Neuronal stem cell (in vitro differentiated cells): ENCODE data around the gene PPP3CA.

ENCODE experiments used
- DNase-seq: peaks from one replicate; pipeline ENCODE4 v3.0.0-alpha.2; 2013; ENCODE audit warnings: low spot score
- H2AFZ ChIP-seq: one replicate; pipeline ENCODE4 v1.6.1; 2013; ENCODE audit warnings: mild to moderate bottlenecking, low read length, inconsistent platforms
- H2AK5ac ChIP-seq: 2 replicates; pipeline ENCODE4 v1.6.1; 2013; ENCODE audit warnings: low read depth, mild to moderate bottlenecking, inconsistent platforms, low read length, moderate library complexity, mixed read lengths
- H2BK120ac ChIP-seq: 2 replicates; pipeline ENCODE4 v1.6.1; 2013; ENCODE audit warnings: low read depth, mild to moderate bottlenecking, inconsistent platforms, low read length, moderate library complexity, mixed read lengths
- H2BK12ac ChIP-seq: one replicate; pipeline ENCODE4 v1.6.1; 2013; ENCODE audit warnings: low read length, inconsistent platforms
- H2BK15ac ChIP-seq: 2 replicates; pipeline ENCODE4 v1.6.1; 2013; ENCODE audit warnings: mild to moderate bottlenecking, low read length, inconsistent platforms, mixed read lengths
- H2BK5ac ChIP-seq: one replicate; pipeline ENCODE4 v1.6.1; 2013; ENCODE audit warnings: inconsistent platforms, mild to moderate bottlenecking, low read length, moderate library complexity
- H3K14ac ChIP-seq: one replicate; pipeline ENCODE4 v1.6.1; 2013; ENCODE audit warnings: low read length, inconsistent platforms
- H3K18ac ChIP-seq: 2 replicates; pipeline ENCODE4 v1.6.1; 2013; ENCODE audit warnings: low read length, inconsistent platforms
- H3K23ac ChIP-seq: 2 replicates; pipeline ENCODE4 v1.6.1; 2013; ENCODE audit warnings: low read depth, mild to moderate bottlenecking, mixed read lengths, low read length, inconsistent platforms; ENCODE audit not compliant: poor library complexity
- H3K27ac ChIP-seq: replicated peaks from 3 replicates; pipeline ENCODE4 v1.5.1; 2013; ENCODE audit warnings: low read length, inconsistent platforms
- H3K27me3 ChIP-seq, 3 experiments: 2 replicates each; pipeline ENCODE4 v1.6.1; 2013; ENCODE audit warnings: low read length in 3 of 3, mild to moderate bottlenecking in 2 of 3, inconsistent platforms in 1 of 3, low read depth in 1 of 3, mixed read lengths in 1 of 3, moderate library complexity in 1 of 3; ENCODE audit not compliant: control insufficient read depth in 3 of 3, insufficient read depth in 3 of 3
- H3K36me3 ChIP-seq, 2 donors: replicated peaks in 1 of 2; 2 replicates each; pipeline ENCODE4 v1.6.1; 2013; ENCODE audit warnings: low read length in 2 of 2; ENCODE audit not compliant: control insufficient read depth in 2 of 2, insufficient read depth in 2 of 2
- H3K4ac ChIP-seq: 2 replicates; pipeline ENCODE4 v1.6.1; 2013; ENCODE audit warnings: inconsistent platforms, mild to moderate bottlenecking, low read length, moderate library complexity
- H3K4me1 ChIP-seq, 2 donors: 1 replicate in 1 of 2; 2 replicates in 1 of 2; pipeline ENCODE4 v1.6.1; 2013; ENCODE audit warnings: low read length in 2 of 2, low read depth in 1 of 2; ENCODE audit not compliant: control insufficient read depth in 2 of 2, insufficient read depth in 1 of 2
- H3K4me2 ChIP-seq: one replicate; pipeline ENCODE4 v1.6.1; 2013; ENCODE audit warnings: mild to moderate bottlenecking, low read length, inconsistent platforms; ENCODE audit not compliant: insufficient read depth, poor library complexity, severe bottlenecking
- H3K4me3 ChIP-seq, 2 donors: 2 replicates each; pipeline ENCODE4 v1.5.1; 2013; ENCODE audit warnings: low read length in 2 of 2, mild to moderate bottlenecking in 2 of 2, inconsistent platforms in 1 of 2, moderate library complexity in 1 of 2
- H3K79me1 ChIP-seq: one replicate; pipeline ENCODE4 v1.6.1; 2013; ENCODE audit warnings: low read depth, mild to moderate bottlenecking, inconsistent platforms, low read length, moderate library complexity
- H3K9ac ChIP-seq: one replicate; pipeline ENCODE4 v1.6.1; 2013; ENCODE audit warnings: mild to moderate bottlenecking, low read depth, low read length, inconsistent platforms; ENCODE audit not compliant: poor library complexity
- H3K9me3 ChIP-seq, 2 donors: replicated peaks in 1 of 2; 2 replicates each; pipeline versions ENCODE3 to v1.6.1; 2013; ENCODE audit warnings: low read length in 2 of 2, mild to moderate bottlenecking in 2 of 2, inconsistent platforms in 1 of 2, low read depth in 1 of 2, mixed read lengths in 1 of 2, moderate library complexity in 1 of 2; ENCODE audit not compliant: control insufficient read depth in 2 of 2, insufficient read depth in 1 of 2
- H4K8ac ChIP-seq: one replicate; pipeline ENCODE4 v1.6.1; 2013; ENCODE audit warnings: low read depth, mild to moderate bottlenecking, inconsistent platforms, low read length, moderate library complexity
- H4K91ac ChIP-seq: one replicate; pipeline ENCODE4 v1.6.1; 2013; ENCODE audit warnings: low read length, low read depth, mild to moderate bottlenecking, inconsistent platforms; ENCODE audit not compliant: poor library complexity
- WGBS, 2 donors: extraction: QIAGEN DNeasy Blood & Tissue Kit; methylation state at CpG; one replicate each; pipeline ENCODE4 v1.1.7; 2013; ENCODE audit warnings: missing lambda C conversion rate in 2 of 2, mixed read lengths in 1 of 2; ENCODE audit not compliant: insufficient read length in 2 of 2, insufficient replicate concordance in 1 of 2; ENCODE audit errors: extremely low coverage in 2 of 2; 5-methylcytosine and 5-hydroxymethylcytosine counted together

Gene PPP3CA

GRCh38 chr4:101163936-101164335, 183.4 kb downstream of the PPP3CA start:
- H3K23ac ChIP-seq: no peak overlapping the region
- H2BK15ac ChIP-seq: no peak overlapping the region
- H2AFZ ChIP-seq: no peak overlapping the region
- no peak overlapping the region for H3K4ac ChIP-seq
- H3K4me1 ChIP-seq: peaks cover 0 to 4% of the 10 kb centered on the region in 2 donors
- no peaks in the 10 kb centered on the region for H3K27me3 ChIP-seq
- no peaks in the 10 kb centered on the region for H3K9me3 ChIP-seq
- H3K4me3 ChIP-seq: no peak overlapping the region
- no peak overlapping the region for H3K18ac ChIP-seq
- no peaks in the 10 kb centered on the region for H3K79me1 ChIP-seq
- no peak overlapping the region for H3K14ac ChIP-seq
- WGBS, 2 donors: no CpG with 5 or more reads among the region's 1 CpG
- DNase-seq: no peak
- no peak overlapping the region for H2BK12ac ChIP-seq
- no peak overlapping the region for H2BK120ac ChIP-seq
- no peak overlapping the region for H2AK5ac ChIP-seq
- H3K27ac ChIP-seq: no peak overlapping the region
- H3K36me3 ChIP-seq: no peaks in the 10 kb centered on the region
- no peak overlapping the region for H4K91ac ChIP-seq
- no peak overlapping the region for H4K8ac ChIP-seq
- no peak overlapping the region for H2BK5ac ChIP-seq
- no peak overlapping the region for H3K9ac ChIP-seq
- H3K4me2 ChIP-seq: no peak overlapping the region

- DNase-seq: no peak
- no CpG with 5 or more reads among the region's 1 CpG for WGBS, 2 donors
- Histone ChIP-seq H3K14ac (no peak overlapping the region), H2BK15ac (no peak overlapping the region), H3K18ac (no peak overlapping the region), H3K9me3 (no peaks in the 10 kb centered on the region), H4K8ac (no peak overlapping the region), H2BK120ac (no peak overlapping the region), H4K91ac (no peak overlapping the region), H2BK5ac (no peak overlapping the region), H3K27me3 (no peaks in the 10 kb centered on the region), H3K4me3 (no peak overlapping the region), H3K27ac (no peak overlapping the region), H3K36me3 (no peaks in the 10 kb centered on the region), H3K23ac (no peak overlapping the region), H3K4me1 (peaks cover 2 to 8% of the 10 kb centered on the region in 2 donors), H2AK5ac (no peak overlapping the region), H2AFZ (no peak overlapping the region), H3K9ac (no peak overlapping the region), H2BK12ac (no peak overlapping the region), H3K4me2 (no peak overlapping the region), H3K4ac (no peak overlapping the region), H3K79me1 (no peaks in the 10 kb centered on the region)
Observed at GRCh38 chr4:101162990-101163380, 184.3 kb downstream of the PPP3CA start.

DNA sequence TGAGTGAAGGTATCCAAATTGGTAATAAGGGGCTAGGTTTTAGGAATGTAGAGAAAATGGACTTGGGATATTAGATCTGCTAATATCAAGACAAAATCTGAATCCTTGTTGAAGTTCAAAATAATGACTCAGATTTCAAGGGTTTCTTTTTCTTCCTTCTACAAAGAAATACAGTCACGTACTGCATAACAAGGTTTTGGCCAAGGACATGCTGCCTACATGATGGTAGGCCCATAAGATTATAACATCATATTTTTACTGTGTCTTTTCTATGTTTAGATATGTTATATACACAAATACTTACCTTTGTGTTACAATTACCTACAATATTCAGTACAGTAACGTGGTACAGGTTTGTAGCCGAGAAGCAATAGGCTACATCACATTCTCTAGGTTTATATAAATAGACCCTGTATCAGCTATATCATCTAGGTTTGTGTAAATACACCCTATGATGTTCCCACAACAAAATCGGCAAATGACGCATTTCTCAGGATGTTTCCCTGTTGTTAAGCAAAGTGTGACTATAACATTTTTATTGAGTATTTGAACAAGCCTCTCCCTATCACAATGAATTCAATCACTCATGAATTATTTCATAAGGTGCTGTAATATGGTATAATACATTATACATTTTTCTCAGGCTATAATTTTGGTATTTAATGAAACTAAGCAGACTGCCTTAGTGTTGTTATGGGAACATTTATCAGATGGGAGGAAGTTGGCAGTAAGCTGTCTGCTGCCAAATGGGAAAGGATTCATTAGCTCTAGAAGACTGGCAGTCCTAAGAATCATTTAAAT, 186.3 kb downstream of the PPP3CA start:
- Histone ChIP-seq H3K4me2 (no peak overlapping the region), H4K8ac (no peak overlapping the region), H3K4me1 (peaks cover 4 to 9% of the 10 kb centered on the region in 2 donors), H3K4ac (no peak overlapping the region), H4K91ac (no peak overlapping the region), H3K23ac (no peak overlapping the region), H3K27me3 (no peaks in the 10 kb centered on the region), H2BK5ac (no peak overlapping the region), H3K4me3 (no peak overlapping the region), H3K9me3 (no peaks in the 10 kb centered on the region), H2AFZ (no peak overlapping the region), H3K27ac (no peak overlapping the region), H2AK5ac (no peak overlapping the region), H3K36me3 (no peaks in the 10 kb centered on the region), H2BK12ac (no peak overlapping the region), H3K14ac (no peak overlapping the region), H3K9ac (no peak overlapping the region), H2BK15ac (no peak overlapping the region), H3K18ac (no peak overlapping the region), H2BK120ac (no peak overlapping the region), H3K79me1 (no peaks in the 10 kb centered on the region)
- no CpG with 5 or more reads among the region's 5 CpGs for WGBS, 2 donors
- no peak for DNase-seq

DNA sequence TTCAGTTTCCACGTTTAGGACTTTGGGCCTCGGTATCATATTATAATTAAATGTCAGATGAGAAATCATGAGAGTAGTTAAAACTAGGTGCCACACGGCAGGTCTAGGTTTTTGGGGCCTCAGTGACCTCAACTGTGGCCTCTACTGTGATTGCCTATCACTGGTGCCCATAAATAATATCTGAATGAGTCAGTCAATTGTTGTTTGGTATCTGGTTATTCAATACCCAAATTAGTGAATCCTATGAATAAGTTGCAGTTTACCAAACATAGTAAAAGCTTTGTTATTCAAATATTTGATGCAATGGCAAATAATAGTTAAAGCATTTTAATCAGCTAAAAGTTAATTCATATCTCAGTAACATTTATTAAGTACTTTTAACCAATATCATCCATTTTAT, 188.8 kb downstream of the PPP3CA start:
- Histone ChIP-seq H2BK120ac (no peak overlapping the region), H2BK15ac (no peak overlapping the region), H2BK5ac (no peak overlapping the region), H3K14ac (no peak overlapping the region), H2AFZ (peak overlapping the region; percentile 70), H3K79me1 (no peaks in the 10 kb centered on the region), H3K36me3 (no peaks in the 10 kb centered on the region), H3K4ac (no peak overlapping the region), H3K27me3 (no peaks in the 10 kb centered on the region), H3K9me3 (no peaks in the 10 kb centered on the region), H4K91ac (no peak overlapping the region), H3K4me2 (no peak overlapping the region), H3K4me1 (peaks cover 4 to 9% of the 10 kb centered on the region in 2 donors), H3K18ac (no peak overlapping the region), H3K27ac (peak overlapping the region; percentile 20), H2AK5ac (no peak overlapping the region), H2BK12ac (no peak overlapping the region), H3K23ac (no peak overlapping the region), H3K4me3 (no peak overlapping the region), H3K9ac (no peak overlapping the region), H4K8ac (no peak overlapping the region)
- no peak for DNase-seq
- WGBS, 2 donors: no CpG with 5 or more reads among the region's 3 CpGs
